ENCODE results near the gene BZW1. TPM values are rescaled to one million over a fixed set of nuclear protein-coding genes. Genes with fewer than 3 reads are reported as not detected.
A peak's percentile ranks its signal among the peaks of the same experiment; 100 is the strongest.

BZW1 gene
- 100 to 1,000 TPM; 248 to 368 (median 315) TPM for total RNA-seq

DNA sequence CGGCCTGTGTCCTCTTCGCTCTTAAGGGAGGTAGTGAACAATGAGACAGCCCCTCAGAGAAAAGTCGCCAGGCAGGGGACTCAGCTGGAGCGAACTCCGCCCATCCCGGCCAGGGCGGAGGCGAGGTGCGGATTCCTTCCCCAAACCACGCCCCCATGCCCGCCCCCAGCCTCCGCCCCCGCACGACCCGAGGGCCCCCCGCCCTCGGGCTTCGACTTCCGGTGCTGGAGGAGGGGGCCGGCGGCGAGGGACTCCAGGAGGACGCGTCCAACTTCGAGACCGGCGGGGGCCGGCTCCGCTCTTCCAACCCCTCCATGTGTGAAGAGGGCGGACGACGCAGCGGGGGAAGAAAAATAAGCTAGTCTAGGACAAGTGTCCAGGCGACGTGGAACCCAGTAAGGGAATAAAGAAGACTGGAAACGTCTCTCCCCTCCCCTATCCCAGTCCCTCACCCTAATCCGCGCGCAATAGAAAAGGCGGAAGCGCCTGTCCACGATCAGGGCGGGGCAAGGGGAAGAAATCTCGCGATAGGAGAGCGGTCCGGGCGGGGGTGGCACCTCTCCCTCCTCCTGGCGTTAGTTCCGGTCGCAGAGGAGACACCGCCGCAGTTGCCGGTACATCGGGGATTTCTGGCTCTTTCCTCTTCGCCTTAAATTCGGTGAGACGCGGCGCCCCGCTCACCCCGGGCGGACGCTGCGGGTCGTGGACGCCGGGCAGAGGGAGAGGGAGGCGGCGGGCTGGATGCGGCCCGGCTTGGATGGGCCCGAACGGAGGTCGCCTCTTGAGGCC lies at the start of gene BZW1:
Gene BZW1, plus strand, starts transcription at position 578 of the 789 bp plus-strand sequence. CDS start 1,308 bp downstream, outside the sequence.
- DNase-seq (ENCODE audit: low spot score) (peak; percentile 87), ATAC-seq (ENCODE audit: low FRiP score) (peak; percentile 95)
- TF ChIP-seq, protein P1, sequence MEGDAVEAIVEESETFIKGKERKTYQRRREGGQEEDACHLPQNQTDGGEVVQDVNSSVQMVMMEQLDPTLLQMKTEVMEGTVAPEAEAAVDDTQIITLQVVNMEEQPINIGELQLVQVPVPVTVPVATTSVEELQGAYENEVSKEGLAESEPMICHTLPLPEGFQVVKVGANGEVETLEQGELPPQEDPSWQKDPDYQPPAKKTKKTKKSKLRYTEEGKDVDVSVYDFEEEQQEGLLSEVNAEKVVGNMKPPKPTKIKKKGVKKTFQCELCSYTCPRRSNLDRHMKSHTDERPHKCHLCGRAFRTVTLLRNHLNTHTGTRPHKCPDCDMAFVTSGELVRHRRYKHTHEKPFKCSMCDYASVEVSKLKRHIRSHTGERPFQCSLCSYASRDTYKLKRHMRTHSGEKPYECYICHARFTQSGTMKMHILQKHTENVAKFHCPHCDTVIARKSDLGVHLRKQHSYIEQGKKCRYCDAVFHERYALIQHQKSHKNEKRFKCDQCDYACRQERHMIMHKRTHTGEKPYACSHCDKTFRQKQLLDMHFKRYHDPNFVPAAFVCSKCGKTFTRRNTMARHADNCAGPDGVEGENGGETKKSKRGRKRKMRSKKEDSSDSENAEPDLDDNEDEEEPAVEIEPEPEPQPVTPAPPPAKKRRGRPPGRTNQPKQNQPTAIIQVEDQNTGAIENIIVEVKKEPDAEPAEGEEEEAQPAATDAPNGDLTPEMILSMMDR (IDR thresholded peaks at IDR 0.05) = no peak

DNA sequence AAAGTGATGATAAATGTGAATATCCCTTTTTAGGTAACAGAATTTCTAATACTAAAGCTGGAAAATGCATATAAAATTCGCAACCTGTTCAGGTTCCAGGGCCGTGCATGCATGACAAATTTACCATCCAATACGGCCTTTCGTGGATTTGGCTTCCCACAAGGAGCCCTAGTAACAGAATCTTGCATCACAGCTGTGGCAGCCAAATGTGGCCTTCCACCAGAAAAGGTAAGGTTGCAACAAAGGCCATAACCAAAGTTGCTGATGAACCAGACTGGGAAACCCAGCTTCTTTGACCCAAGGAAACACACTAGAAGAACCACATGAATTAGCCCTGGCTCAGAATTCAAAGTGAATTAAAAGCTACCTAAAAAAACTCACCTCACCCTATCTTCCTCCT lies 49.6 kb upstream of the BZW1 start:
- ATAC-seq (ENCODE audit: low FRiP score) (no peak), DNase-seq (ENCODE audit: low spot score) (no peak)
- TF ChIP-seq, protein P1 (IDR thresholded peaks at IDR 0.05) = no peak

DNA sequence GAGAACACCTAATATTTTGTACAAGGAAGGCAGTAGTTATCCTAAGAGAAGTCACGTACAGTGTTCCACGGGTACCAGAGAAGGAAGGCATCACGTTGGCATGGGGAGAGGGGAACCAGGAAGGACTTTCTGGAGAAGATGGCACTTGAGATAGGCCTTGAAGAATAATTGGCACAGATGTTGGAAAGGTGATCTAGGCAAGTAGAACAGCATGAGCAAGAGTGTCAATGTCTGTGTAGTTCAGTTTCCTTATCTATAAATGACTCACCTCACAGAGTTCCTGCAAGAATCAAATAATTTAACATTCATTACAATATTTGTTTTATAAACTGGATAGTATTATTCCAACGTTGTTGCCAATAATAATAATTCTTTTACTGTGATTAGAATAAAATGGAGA lies 48.3 kb upstream of the BZW1 start:
- DNase-seq (ENCODE audit: low spot score) = no peak
- ATAC-seq (ENCODE audit: low FRiP score) = no peak
- TF ChIP-seq, protein P1 (IDR thresholded peaks at IDR 0.05) = no peak

DNA sequence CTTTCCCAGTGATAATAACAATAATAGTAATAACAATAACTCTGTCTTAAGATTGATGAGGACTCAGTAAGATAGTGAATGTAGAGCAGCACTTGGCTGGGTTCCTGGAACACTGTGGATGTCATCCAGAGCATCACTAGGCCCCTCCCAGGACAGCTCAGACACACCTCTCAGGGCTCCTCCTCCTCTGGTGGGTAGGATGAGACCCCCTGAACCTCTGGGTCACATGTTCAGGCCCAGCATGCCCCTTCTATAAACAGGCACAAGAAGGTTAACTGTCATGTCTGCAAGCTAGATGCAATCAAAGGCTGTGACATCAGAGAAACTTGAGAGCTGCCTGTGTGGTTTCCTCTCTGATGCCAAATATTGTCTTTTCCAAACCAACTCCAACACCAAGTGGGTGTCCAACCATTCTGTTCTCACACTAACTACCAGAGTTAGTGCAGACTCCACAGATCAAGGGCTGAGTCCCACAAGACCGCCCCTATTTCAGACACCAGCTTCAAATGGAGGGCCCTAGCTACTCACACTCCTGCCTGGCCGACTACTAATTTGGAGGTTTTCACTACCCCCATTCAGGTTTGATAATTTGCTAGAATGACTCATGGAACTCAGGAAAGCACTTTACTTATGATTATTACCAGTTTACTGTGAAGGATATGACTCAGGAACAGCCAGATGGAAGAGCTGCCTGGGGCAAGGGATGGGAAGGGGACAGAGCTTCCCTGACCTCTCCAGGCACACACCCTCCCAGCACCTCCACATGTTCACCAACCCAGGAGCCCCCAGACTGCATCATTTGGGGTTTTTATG lies 46.4 kb upstream of the BZW1 start:
- ATAC-seq (ENCODE audit: low FRiP score) (peak; percentile 72), DNase-seq (ENCODE audit: low spot score) (no peak)
- TF ChIP-seq, protein P1 (IDR thresholded peaks at IDR 0.05) = no peak

DNA sequence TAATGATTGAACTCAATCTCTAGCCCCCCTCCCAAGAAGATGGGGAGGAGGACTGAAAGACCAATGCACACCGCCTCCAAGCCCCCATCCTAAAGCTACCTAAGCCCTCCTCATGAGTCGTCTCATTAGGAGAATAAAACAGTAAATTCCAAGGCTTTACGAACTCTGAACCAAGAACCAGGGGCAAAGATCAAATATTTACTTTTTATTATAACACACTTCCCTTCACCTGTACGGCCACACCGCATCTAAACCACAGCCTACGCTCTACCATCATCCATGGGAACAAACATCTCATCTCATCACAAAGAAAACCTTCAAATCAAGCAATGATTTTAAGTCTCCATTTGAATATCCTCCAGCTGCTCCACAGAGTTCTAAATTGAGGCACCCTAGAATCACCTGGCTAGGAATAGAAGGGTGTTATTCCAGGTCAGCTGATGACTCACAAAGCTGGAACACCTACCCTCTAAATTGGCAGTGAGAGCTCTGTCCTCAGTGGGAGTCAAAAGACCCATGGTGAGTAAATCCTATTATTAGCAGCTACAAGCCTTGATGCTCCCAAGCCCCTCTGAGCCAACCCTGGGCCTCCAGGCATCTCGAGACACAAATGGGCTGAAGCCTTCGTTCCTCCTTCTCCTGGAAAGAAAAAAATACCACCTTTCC lies 45.6 kb upstream of the BZW1 start:
- TF ChIP-seq, protein P1 (IDR thresholded peaks at IDR 0.05) = no peak
- DNase-seq (ENCODE audit: low spot score) (no peak), ATAC-seq (ENCODE audit: low FRiP score) (peak; percentile 64)

DNA sequence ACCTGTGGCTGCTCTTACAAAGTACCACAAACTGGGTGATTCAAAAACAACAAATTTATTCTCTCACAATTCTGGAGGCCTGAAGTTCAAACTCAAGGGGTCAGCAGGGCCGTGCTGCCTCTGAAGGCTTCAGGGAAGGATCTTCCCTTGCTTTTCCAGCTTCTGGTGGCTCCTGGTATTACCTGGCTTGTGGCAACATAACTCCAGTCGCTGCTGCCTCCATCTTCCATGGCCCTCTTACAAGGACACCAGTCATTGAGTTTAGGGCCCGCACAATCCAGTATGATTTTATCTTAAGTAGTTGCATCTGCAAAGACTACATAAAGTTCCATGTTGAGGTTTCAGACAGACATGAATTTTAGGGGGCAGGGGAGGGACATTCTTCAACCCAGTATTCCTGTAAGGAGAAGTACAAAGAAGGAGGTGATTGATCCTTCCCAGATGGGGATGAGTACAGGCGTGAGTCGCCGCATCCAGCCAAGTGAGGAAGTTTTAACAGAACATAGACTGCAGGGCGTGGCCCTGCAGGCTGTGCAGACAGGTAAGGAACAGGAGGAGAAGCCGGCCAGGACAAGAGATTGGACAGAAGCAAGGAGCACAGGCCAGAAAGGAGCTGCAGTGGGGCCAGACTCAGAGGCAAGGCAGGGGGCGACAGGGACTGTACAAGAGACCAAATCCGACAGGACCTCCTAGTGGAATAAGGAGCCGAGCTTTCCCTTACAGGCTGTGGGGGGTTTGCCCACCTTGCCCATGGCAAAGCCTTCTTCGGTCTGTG lies 44.4 kb upstream of the BZW1 start:
- no peak for DNase-seq (ENCODE audit: low spot score)
- ATAC-seq (ENCODE audit: low FRiP score) = no peak
- TF ChIP-seq, protein P1 (IDR thresholded peaks at IDR 0.05) = no peak
